ENCODE measurements around the gene FSIP1. TPM values are rescaled to one million over a fixed set of nuclear protein-coding genes. Genes with fewer than 3 reads are reported as not detected.

The FSIP1 gene
- total RNA-seq, 1 donor from 2014 or later = 14.7 TPM

DNA sequence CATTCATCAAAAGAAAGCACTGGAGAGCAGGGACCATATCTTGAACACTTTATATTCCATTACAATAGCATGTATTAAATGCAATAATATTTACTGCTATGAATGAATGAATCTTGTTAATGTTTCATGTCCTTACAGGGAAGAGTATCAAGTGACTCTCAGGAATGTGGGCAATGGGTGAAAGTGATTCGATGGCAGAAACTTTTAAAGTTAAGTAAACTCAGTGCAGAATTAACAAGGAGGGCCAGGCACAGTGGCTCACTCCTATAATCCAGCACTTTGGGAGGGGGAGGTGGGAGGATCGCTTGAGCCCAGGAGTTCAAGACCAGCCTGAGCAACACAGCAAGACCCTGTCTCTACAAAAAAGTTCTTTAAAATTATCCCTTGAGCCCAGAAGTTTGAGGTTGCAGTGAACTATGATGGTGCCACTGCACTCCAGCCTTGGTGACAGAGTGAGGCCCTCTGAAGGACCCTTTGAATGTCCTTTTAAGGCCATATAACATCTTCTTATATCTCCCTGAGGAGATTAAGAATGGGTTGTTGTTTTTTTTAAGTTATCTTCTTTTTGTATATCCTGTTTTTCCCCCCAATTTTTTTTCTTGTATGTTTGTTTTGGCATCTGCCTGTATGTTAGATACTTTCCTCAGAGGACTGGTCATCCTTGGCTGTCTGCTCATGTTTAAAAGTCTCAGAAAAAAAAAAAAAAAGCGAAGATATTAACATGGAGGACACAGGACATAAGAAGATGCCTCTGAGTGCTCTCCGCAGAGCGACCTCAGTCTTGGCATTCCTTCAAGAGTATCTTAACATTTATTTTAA lies 9.6 kb upstream of the FSIP1 start:
- DNase-seq = no peak

DNA sequence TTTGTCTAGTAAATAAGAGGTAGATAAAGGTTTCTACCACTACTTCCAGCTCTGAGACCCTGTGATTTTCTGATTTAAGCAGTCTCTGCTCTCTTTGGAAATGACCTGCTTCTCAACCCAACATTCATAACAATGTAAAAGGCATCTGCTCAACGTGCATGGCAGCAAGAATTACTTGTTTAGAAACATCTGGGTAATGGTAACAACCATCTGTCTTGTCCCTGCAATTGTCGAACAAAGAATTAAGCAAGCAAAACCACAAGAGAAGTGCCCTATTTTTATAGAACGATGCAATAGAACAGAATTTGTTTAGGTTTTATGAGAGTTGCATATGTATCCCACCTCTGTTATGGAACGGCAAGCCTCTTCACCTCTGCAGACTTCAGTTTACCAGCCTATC lies 7.1 kb upstream of the FSIP1 start:
- DNase-seq = no peak

DNA sequence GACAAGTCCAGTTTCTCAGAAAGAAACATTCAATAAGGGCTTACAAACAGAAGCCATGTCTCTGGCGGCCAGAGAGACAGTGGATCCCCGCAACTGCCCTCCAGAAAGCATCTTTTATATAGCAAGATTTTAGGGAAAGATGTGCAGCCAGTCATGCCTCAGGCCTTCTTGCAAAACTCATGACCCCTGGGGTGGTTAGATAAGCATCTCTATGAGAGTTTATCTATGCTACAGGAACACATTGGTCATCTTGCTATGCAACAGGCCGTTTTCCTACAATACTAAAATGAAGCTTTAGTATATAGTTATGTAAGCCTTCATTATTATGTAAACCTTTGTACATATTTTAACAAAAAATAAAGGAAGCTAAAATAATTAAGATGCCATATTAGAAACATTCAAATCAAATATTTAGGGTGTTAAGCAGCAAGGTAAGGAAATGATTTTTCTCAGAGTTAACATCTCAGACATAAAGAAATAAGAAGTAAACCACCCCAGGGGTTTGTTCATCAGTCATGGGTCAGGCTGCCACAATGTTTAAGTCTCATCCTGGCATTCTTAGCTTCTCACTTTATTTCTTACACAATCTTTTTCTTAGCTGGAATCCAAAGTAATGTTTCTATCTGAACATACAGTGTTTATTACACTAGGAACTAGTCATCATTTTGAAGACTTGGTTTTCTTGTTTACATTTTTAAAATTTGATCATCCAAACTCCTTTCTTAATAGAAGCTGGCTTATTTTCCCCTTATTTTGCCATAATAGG lies 6.3 kb upstream of the FSIP1 start:
- DNase-seq = no peak

DNA sequence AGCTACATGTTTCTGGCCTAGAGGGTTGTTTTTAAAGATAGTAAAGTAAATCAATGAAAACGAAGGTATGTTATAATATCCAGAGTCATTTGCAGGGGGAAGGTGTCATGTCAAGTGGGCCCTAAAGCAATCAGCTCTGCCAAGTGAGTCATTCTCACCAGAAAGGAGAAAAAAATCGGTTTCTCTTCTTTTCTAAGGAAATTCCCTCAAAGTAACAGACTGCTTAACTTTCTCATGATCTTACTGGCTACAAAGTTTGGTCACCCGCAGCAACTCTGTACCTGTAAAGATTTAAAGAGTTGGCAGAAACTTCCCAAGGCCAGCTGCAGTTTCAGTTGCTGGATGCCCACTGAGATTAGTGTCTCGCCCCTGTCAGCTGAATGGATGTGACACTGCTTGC lies 5.5 kb upstream of the FSIP1 start:
- no peak for DNase-seq

DNA sequence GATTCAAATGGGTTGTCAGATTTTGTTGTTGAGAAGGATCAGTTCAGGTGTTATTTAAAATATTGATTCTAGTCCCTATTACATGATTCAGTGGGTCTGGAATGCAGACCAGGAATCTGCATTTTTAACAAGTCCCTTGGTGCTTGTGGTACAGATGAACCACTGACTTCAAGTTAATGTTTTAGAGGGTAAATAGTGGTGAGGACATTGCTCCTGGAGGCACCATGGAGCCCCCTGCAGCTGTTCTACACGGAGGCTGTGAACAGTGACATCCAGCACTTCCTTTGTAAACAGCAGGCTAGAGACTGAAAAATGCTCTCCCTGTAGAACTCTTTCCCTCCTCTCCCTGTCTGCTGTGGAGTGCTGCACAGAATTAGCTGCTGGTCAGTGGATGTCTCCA lies 4.8 kb upstream of the FSIP1 start:
- DNase-seq = no peak

DNA sequence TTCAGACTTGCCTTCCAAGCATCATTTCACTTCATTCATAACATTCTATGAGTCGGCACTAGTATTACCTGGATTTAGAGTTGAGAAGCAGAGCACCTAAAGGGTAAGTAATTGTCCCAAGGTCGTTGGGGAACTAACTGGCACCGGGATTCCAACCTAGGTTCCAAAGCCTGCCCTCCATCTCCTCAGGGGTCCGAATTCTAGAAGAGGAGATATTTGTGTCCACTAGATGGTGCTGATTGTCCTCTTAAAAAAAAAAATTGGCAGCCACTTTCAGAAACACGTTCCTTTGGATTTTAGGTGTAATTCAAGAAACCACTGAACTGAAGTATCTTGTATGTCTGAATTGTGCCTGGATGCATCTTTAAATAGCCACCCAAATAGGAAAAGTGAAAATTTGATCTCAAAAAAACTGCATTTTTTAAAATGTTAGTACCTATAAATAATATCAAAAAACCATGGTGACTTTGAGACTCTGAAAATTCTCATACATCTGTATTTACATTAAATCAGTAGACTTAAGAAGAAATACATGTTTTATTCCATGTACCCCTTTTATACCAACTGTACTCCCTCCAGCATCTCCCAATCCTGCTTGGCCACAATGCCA lies 3.9 kb upstream of the FSIP1 start:
- no peak for DNase-seq

DNA sequence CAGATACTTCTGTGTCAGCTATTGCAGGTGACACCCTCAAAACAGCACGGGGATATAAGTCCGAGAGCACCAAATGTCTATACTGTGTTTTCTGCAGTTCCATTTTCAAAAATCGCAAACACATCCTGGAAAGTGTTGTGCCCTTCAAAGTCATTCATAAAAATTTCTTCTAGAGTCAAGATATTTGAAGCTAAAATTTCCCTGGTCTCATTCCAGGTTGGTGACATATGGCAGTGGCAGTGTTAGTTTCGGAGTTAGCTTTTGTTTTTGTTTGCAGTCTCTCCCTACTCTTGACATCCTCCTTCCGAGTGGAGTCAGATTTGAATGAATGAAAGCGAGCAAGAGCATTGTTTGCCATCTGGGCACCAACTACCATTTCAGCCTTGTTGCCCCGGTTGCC lies 3.2 kb upstream of the FSIP1 start:
- no peak for DNase-seq

DNA sequence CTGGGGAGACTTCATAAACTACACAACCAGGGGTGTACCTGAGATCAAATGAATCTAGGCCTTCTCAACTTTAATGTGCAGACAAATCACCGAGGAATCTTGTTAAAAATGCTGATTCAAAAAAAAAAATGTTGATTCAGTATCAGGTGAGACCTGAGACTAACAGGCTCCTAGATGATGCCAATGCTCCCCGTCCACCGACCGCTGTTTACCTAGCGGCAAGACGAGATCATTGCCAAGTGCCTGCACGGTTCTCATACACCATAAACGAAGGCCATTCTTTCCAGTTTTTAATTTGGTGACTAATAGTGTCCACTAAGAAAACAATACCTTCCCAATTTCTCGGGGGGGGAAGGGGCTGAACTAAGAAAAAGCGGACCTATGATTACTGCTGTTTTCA lies 2.5 kb upstream of the FSIP1 start:
- DNase-seq = no peak

DNA sequence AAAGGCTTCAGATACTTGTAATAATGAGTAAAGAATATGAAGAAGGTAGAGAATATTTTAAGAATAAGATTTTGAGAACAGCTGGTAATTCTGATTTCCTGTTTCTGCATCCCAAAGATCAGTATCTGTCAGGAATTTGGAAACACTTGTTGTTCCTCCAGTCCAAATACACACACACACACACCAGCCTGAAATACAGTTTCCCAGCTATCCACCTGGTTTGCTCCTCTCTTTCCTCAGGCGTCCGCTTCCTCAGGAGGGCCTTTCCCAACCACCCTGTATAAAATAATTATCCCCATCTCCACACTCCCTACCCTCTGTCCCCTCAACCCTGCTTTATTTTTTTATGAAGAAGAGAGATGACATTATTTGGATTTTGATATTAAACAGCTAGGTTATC lies 2.0 kb upstream of the FSIP1 start:
- DNase-seq = no peak

DNA sequence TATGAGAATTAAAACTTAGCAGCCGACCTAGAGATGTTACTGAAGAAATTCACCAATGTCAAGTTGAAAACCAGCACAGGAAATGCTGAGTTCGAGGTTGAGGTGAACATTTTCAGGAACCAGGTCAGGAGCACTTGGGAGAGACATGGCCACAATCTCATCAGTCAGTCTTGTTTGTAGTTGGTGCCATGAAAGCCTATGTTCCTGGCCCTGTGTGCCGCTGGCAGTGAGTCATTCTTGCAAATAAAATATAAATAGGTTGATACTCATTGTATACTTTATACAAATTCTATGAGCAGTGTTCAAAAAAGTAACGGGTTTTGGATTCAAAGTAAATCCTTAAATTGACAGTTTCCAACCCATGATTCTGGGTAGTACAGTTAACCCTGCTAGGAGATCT lies 1.5 kb upstream of the FSIP1 start:
- DNase-seq = no peak

DNA sequence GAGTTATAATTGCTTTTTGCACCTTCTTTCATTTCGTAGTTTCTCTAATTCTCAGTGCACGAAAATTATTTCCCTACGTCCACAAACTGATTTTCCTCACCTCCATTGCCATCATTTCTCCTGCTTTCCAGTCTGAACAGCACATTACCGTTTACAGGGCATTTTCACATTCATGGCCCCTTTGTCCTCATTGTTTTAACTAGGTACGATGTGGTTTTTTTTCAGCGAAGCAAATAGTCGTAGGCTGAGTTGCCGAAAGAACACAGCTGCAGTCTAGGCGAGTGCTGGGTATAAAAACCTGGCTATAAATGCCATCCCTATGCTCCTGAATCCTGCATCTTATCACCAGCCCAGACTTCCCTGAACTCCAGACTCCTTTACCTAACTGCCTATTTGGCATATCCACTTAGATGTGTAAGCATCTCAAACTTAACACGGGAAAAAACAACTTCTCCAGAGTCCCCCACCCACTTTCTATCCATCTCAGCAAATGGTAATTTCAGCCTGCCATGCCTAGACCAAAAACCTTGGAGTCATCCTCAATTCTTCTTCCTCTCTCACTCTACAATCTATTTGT lies 691 bp upstream of the FSIP1 start:
- DNase-seq = no peak

DNA sequence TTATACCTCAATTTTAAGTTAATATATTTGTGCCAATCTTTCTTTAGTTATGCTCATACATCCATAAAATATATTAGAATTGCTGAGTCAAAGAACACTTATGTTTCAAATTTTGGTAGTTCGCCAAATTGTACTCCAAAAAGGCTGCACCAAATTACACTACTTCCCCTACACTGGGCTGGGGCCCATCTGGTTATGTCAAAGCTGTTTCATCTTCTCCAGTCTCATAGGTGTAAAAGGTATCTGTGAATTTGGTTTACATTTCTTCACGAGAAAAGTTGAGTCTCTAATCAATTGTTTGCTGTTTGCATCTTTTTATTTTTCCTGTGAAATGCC lies 706 bp downstream of the FSIP1 start:
- DNase-seq = no peak

DNA sequence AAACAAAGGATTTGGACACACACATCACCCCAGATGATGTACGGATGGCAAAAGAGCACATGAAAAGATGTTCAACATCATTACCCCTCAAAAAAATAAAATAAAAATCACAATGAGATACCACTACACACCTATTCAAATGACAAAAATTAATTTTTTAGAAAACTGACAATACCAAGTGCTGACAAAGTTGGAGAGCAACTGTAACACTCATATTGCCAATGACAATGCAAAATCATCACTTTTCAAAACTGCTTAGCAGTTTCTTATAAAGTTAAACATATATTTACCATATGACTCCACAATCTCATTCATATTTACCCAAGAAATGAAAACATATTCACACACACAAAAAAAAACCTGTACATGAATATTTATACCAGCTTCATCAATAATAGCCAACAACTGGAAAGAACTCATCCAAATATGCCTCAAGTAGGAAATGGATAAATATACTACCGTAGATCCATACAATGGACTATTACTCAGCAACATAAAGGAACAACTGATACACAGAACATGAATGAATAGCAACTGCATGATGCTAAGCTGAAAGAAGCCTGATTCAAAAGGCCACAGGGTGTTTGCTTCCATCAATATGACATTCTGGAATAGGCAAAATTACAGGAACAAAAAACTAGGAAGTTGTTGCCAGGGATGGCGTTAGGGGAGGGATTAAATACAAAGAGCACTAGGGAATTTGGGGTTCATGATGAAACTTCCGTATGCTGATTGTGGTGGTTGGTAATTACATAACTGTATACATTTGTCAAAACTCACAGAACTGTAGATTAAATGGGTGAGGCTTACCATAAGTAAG lies 1.3 kb downstream of the FSIP1 start:
- DNase-seq = no peak

DNA sequence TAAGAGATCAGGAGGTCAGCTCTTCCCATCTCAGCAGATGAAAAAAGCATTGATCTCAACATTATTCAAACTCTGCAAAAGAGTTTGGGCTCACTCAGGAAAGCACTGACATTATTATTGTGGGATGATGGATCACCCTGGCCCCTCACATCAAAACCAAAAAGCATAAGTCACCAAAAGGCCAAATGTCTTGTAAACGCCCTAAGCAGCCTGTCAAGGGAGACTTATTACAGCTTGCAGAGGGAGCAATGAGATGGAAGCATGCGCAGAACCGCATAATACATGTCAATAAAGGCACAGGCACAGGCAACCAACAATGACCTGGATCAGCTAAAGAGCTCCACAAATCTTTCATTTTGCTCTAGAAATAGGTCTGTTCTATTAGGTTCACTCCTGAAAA lies 4.6 kb downstream of the FSIP1 start:
- no peak for DNase-seq

DNA sequence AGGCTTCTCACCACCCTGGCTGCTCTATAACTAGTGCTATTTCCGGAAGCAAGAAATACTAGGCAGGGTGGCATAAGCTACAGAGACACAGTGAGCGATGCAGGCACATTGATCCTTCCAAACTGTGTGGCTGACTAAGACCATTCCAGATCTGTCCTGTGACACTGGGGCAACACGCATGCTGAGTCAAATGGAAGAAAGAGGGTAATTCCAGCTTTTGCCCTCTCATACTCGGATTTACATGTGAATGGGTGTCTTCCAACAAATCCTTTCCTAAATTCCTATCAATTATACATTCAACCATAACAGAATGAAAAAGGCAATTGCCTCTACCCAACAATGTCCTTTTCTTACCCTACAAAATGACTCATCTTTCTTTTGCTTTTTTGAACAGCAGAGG lies 5.1 kb downstream of the FSIP1 start:
- no peak for DNase-seq

DNA sequence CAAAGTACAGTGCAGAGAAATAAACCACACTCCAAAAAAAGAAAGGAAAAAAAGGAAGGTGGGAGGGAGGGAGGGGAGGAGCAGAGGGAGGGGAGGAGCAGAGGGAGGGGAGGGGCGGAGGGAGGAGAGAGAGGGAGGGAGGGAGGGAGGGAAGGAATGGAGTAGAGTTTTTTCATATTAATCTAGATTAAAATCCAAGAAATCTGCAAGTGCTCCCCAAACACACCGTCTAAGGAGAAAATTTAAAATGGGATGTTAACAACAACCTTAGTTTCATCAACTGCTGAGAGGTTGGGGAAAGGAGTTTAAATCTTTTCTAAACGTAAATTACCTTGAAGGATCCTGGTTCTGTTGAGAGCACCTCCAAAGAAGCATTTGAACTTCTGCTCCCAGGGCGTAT lies 6.6 kb downstream of the FSIP1 start:
- no peak for DNase-seq

DNA sequence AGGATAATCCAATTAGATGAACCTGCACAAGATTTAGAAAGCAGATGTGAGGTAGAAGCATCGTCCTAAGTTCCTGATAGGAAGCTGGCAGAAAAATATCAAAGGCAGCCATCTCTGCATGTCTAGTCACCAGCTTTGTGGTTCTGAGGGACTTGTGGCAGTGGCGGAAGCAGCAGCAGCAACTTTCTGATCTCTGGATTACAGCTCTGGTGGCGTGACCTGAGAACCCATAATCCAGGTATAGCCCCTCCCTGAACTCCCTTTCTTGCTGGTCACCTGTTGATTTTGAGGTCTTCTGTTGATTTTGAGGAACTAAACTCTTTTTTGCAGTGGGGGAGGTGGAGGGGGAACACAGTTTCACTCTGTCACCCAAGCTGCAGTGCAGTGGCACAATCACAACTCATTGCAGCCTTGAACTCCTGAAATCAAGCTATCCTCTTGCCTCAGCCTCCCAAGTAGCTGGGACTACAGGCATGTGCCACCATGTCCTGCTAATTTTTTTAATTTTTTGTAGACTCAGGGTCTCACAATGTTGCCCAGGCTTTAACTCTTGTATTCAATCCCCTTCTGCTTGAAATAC lies 7.9 kb downstream of the FSIP1 start:
- no peak for DNase-seq

DNA sequence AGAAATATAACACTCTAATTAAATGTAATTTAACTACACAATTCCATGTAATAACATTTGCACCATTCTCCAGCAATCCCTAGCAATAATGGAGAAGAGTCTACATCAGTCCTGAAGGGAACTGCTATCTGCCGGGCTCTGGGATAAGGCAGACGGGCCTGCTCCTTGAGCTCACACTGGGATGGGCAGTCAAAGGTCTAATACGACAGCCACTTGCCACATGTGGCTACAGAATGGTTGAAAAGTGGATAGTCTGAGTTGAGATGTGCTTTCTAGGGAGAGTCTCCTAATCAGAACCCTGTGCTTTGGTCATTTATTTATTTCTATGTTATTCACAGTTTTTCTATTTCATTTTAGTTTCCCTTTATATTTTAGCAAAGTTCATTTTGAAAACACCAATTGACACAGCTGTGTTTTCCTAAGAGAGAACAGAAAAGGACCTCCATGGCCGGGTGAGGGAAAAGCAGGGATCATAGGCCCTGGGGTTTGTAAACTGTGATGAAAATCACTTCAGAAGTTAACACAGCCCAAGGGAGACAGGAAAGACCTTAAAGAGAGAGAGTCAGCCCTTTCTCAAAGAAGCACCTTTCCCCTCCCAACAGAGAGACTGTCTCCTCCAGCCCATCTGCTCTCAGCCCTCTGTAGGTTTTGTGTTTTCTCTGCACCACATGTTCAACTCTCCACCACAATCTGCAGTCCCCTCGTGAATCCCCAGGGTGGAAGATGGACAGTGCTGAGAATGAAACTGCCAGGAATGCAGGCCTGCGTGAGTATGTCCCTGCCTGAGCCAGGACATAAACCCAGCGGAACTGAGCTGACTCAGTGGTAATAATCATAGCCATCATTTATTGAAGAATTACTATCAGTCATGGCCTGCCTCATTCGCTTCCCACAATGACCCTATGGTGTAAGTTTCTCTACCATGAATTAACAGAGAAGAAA lies 11.6 kb downstream of the FSIP1 start:
- no peak for DNase-seq

DNA sequence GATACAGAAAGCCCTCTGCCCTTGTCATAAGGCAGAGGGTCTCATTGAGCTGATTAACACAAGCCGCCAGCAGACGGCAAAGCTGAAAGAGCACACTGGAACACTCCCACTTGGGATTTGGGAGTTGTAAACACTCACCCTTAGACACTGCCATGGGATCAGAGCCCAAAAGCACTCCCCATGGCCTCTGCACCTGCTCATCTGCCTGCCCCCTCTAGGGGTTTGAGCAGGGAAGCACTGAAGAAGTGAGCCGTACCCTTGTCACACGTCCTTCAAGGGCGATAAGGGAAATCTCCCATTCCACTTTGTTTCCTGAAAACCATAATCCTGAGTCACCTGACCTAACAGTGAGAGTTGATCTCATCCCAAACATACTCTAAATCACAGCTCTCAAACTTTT lies 14.7 kb downstream of the FSIP1 start:
- no peak for DNase-seq

DNA sequence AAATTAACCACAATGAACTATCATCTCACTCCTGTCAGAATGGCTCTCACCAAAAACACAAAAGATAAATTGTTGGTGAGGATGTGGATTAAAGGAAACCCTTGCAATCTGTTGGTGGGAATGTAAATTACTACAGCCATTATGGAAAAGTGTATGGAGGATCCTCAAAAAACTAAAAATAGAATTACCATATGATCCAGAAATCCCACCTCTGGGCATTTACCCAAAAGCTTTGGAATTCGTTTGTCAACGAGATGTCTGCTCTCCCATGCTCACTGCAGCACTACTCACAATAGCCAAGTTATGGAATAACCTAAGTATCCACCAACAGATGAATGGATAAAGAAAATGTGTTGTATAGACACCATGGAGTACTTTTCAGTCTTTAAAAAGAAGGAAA lies 21.6 kb downstream of the FSIP1 start:
- DNase-seq = no peak
